ENCODE results near the gene BARHL1.

DNA sequence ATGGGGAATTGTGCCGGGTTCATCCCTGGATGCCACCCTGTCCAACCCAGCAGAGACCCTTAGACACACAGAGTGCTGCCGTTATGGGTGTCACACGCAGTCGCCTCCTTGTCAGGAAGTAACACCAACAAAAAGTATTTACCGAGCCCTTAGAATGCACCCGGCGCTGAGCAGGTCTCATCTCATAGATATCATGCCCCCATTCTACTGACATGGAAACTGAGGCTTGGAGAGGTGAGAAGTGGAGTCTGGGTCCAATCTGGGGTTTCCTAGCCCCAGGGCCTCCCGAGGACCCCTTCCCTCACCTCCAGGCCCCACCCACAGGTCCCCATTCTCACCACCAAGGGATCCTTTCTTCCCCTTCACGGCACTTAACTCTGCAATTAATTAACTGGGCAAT, 36.8 kb upstream of the BARHL1 start:
- TF ChIP-seq, protein P1, sequence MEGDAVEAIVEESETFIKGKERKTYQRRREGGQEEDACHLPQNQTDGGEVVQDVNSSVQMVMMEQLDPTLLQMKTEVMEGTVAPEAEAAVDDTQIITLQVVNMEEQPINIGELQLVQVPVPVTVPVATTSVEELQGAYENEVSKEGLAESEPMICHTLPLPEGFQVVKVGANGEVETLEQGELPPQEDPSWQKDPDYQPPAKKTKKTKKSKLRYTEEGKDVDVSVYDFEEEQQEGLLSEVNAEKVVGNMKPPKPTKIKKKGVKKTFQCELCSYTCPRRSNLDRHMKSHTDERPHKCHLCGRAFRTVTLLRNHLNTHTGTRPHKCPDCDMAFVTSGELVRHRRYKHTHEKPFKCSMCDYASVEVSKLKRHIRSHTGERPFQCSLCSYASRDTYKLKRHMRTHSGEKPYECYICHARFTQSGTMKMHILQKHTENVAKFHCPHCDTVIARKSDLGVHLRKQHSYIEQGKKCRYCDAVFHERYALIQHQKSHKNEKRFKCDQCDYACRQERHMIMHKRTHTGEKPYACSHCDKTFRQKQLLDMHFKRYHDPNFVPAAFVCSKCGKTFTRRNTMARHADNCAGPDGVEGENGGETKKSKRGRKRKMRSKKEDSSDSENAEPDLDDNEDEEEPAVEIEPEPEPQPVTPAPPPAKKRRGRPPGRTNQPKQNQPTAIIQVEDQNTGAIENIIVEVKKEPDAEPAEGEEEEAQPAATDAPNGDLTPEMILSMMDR (IDR thresholded peaks at IDR 0.05; ENCODE audit: poor library complexity, severe bottlenecking), result no peak
- TF ChIP-seq POLR2AphosphoS5 (IDR thresholded peaks at IDR 0.05), result no peak
- TF ChIP-seq EZH2 (IDR thresholded peaks at IDR 0.05; ENCODE audit: borderline replicate concordance, insufficient read depth, low read length, poor library complexity, severe bottlenecking), result no peak
- no peak for TF ChIP-seq REST (IDR thresholded peaks at IDR 0.05; ENCODE audit: borderline replicate concordance)
- TF ChIP-seq SMC3 (conservative IDR thresholded peaks at IDR 0.05; ENCODE audit: poor library complexity), result no peak
- TF ChIP-seq EP300 (conservative IDR thresholded peaks at IDR 0.05; ENCODE audit: poor library complexity, severe bottlenecking), result no peak
- no peak for TF ChIP-seq RAD21 (conservative IDR thresholded peaks at IDR 0.05)

Measured in neural cell (in vitro differentiated cells).